Activated T-helper 17 cell treated with anti-CD3 and anti-CD28 coated beads, Interleukin-2, amount 50 U/mL, for 72 hours (primary cell): Measurements from ENCODE around the gene SERPINH1. TPM values are rescaled to one million over a fixed set of nuclear protein-coding genes. Genes with fewer than 3 reads are reported as not detected.
A peak's percentile ranks its signal among the peaks of the same experiment; 100 is the strongest.

Source experiments
- ATAC-seq: fragments of 150-1000 bp; cut with Tn5 transposase; replicated peaks from 2 replicates; pipeline ENCODE4 v1.10.0; 2021; ENCODE audit warnings: mild to moderate bottlenecking, moderate library complexity
- H3K27ac Mint-ChIP-seq: one replicate; pipeline ENCODE4 v1.8.0; 2022; ENCODE audit warnings: mixed read lengths
- H3K27me3 Mint-ChIP-seq: one replicate; pipeline ENCODE4 v1.8.0; 2022; ENCODE audit warnings: mixed read lengths
- H3K36me3 Mint-ChIP-seq: one replicate; pipeline ENCODE4 v1.8.0; 2022; ENCODE audit warnings: low read depth, mild to moderate bottlenecking, mixed read lengths
- H3K4me1 Mint-ChIP-seq: one replicate; pipeline ENCODE4 v1.8.0; 2022; ENCODE audit warnings: mixed read lengths
- H3K4me3 Mint-ChIP-seq: one replicate; pipeline ENCODE4 v1.8.0; 2022; ENCODE audit warnings: mild to moderate bottlenecking, mixed read lengths
- H3K9me3 Mint-ChIP-seq: one replicate; pipeline ENCODE4 v1.8.0; 2022; ENCODE audit warnings: mixed read lengths
- total RNA-seq, 2 donors: library from RNA; stranded (reverse); gene quantifications; one replicate each; pipeline ENCODE4 v1.2.3, GENCODE V29; 2022

The SERPINH1 gene
- total RNA-seq, result 10 to 100 TPM in 1 of 2 donors, 1 to 10 TPM in 1; 8.8 to 10.2 TPM

DNA sequence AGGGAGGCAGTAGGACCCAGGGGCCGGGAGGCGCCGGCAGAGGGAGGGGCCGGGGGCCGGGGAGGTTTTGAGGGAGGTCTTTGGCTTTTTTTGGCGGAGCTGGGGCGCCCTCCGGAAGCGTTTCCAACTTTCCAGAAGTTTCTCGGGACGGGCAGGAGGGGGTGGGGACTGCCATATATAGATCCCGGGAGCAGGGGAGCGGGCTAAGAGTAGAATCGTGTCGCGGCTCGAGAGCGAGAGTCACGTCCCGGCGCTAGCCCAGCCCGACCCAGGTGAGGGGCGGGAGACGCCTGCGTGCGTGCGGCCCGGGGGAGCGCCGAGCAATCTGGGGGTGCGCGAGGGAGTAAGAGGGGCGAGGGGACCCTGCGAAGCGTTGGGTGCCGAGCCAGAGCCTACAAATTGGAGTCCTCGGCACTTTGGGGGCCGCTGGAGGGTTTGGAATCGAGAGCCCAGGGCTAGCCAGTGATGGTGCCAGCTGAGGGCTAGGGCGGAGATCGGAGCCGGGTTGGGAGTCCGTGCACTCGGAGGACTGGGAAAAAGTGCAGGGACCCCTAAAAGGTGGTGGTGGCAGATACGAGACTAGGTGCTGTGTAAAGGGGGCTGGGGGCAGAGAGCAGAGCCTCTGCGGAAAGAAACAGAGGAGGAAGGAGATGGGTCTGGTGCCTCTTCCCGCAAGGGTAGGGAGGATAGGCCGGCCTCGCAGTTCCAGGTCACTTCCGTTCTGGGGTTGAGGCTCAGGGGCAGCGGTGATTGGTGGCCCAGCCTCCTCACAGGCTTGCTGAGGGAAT, at the start of gene SERPINH1:
TSS of gene SERPINH1 (plus strand) at position 206 of the 788 bp plus-strand sequence. CDS start 4,097 bp downstream, outside the sequence.
- Mint-ChIP-seq H3K4me3 (peak within 1 kb of the TSS; percentile 92), H3K9me3 (no peaks in the 10 kb centered on the region), H3K4me1 (no peaks in the 10 kb centered on the region), H3K36me3 (no peaks in the 10 kb centered on the region), H3K27ac (peak within 1 kb of the TSS; percentile 97), H3K27me3 (no peaks in the 10 kb centered on the region)
- peak; percentile 98 for ATAC-seq

DNA sequence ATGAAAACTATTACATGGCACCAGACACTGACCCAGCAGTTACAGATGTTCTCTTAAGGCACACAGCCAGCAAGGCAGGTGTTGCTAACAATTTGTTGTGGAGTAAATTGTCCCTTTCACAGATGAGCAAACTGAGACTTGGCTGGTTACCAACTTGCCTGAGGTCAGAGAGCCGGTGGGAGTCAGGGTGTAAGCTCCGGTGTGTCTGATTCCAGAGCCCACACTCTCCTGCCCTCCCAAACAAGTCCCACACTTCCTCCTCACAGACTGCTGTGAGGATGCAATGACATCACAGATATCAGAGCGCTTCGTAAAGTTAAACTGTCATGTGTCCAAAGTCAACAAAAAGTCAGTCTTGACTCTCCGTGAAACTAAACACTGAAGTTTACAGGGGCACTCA, 48.8 kb upstream of the SERPINH1 start:
- no peak overlapping the region for H3K27ac Mint-ChIP-seq
- H3K36me3 Mint-ChIP-seq, result no peaks in the 10 kb centered on the region
- ATAC-seq, result no peak
- H3K4me1 Mint-ChIP-seq, result peaks cover 22% of the 10 kb centered on the region
- no peaks in the 10 kb centered on the region for H3K9me3 Mint-ChIP-seq
- H3K4me3 Mint-ChIP-seq, result no peak overlapping the region
- H3K27me3 Mint-ChIP-seq, result no peaks in the 10 kb centered on the region

- no peak overlapping the region for H3K27ac Mint-ChIP-seq
- H3K36me3 Mint-ChIP-seq, result no peaks in the 10 kb centered on the region
- ATAC-seq, result no peak
- no peaks in the 10 kb centered on the region for H3K9me3 Mint-ChIP-seq
- H3K4me3 Mint-ChIP-seq, result no peak overlapping the region
- H3K4me1 Mint-ChIP-seq, result peaks cover 18% of the 10 kb centered on the region
- H3K27me3 Mint-ChIP-seq, result no peaks in the 10 kb centered on the region
Measured at GRCh38 chr11:75514596-75514995, 47.5 kb upstream of the SERPINH1 start.

DNA sequence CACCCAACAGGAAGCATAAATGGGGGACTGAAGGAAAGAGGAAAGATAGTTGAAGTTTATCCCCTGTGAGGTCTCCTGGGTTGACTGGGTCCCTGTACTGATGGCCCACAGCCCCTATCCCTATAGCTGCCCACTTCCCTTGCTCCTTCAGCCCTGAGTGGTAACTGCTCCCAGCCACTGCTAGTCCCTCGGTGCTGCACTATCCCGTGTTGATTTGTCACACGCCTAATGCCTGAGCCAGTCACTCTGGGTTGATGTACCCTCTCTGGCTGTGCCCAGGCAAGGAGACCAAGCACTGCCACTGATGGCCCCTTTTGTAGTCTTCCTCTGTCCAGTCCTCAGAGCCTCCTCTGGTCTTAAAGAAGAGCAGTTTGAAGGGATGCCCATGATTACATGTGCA, 45.9 kb upstream of the SERPINH1 start:
- no peaks in the 10 kb centered on the region for H3K27me3 Mint-ChIP-seq
- H3K9me3 Mint-ChIP-seq, result no peaks in the 10 kb centered on the region
- no peak overlapping the region for H3K4me3 Mint-ChIP-seq
- peaks cover 18% of the 10 kb centered on the region for H3K4me1 Mint-ChIP-seq
- ATAC-seq, result no peak
- peak overlapping the region; percentile 8 for H3K27ac Mint-ChIP-seq
- H3K36me3 Mint-ChIP-seq, result no peaks in the 10 kb centered on the region

DNA sequence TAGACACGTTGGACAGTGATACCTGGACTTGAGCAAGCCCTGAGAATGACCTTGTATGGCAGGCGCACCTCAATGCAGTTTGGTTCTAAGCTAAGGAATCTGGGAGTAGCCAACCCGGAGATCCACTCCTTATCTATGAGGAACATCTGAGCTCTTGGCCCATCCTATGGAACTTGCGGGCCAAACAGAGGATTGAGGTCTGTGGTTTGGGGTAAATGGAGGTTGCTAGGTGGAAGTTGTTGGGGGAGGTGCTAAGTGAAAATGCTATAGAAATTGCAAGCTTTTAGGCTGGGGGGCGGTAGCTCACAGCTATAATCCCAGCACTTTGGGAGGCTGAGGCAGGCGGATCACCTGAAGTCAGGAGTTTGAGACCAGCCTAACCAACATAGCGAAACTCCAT, 45.2 kb upstream of the SERPINH1 start:
- Mint-ChIP-seq H3K9me3 (no peaks in the 10 kb centered on the region), H3K4me1 (peaks cover 12% of the 10 kb centered on the region), H3K4me3 (peak overlapping the region; percentile 44), H3K36me3 (no peaks in the 10 kb centered on the region), H3K27ac (peak overlapping the region; percentile 71), H3K27me3 (no peaks in the 10 kb centered on the region)
- ATAC-seq, result no peak

- H3K27ac Mint-ChIP-seq, result no peak overlapping the region
- H3K4me1 Mint-ChIP-seq, result peaks cover 12% of the 10 kb centered on the region
Measured at GRCh38 chr11:75518204-75518549, 43.9 kb upstream of the SERPINH1 start.

GRCh38 chr11:75518771-75519653, 43.0 kb upstream of the SERPINH1 start:
- H3K27ac Mint-ChIP-seq, result peak overlapping the region; percentile 30
- no peak for ATAC-seq
- H3K4me1 Mint-ChIP-seq, result peaks cover 20% of the 10 kb centered on the region
- H3K36me3 Mint-ChIP-seq, result no peaks in the 10 kb centered on the region
- H3K4me3 Mint-ChIP-seq, result no peak overlapping the region
- H3K9me3 Mint-ChIP-seq, result no peaks in the 10 kb centered on the region
- H3K27me3 Mint-ChIP-seq, result no peaks in the 10 kb centered on the region

More at GRCh38 chr11:75518204-75518549, 43.9 kb upstream of the SERPINH1 start:
- Mint-ChIP-seq H3K4me3 (no peak overlapping the region), H3K9me3 (no peaks in the 10 kb centered on the region), H3K36me3 (no peaks in the 10 kb centered on the region), H3K27me3 (no peaks in the 10 kb centered on the region)
- no peak for ATAC-seq

DNA sequence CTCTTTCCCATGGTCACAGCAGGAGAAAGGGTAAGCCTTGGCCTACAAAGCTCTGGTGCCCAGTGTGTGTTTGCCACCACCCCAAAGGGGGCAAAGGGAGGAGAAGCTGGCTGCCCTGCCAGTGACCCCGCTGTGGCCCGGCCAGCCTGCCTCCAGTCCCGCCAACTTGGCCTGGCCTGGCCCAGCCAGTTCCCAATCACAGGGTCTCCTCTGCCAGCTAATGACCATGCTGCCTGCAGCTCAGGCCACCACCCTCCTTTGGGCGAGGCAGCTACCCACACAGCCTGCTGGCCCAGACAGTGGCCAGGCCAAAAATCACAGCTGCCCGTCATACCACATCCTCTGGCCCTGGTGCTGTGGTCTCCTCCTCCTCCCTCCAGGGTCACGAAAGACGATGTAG, 41.4 kb upstream of the SERPINH1 start:
- H3K27me3 Mint-ChIP-seq, result no peaks in the 10 kb centered on the region
- peaks cover 25% of the 10 kb centered on the region for H3K4me1 Mint-ChIP-seq
- H3K4me3 Mint-ChIP-seq, result no peak overlapping the region
- ATAC-seq, result no peak
- H3K27ac Mint-ChIP-seq, result no peak overlapping the region
- H3K36me3 Mint-ChIP-seq, result no peaks in the 10 kb centered on the region
- no peaks in the 10 kb centered on the region for H3K9me3 Mint-ChIP-seq

DNA sequence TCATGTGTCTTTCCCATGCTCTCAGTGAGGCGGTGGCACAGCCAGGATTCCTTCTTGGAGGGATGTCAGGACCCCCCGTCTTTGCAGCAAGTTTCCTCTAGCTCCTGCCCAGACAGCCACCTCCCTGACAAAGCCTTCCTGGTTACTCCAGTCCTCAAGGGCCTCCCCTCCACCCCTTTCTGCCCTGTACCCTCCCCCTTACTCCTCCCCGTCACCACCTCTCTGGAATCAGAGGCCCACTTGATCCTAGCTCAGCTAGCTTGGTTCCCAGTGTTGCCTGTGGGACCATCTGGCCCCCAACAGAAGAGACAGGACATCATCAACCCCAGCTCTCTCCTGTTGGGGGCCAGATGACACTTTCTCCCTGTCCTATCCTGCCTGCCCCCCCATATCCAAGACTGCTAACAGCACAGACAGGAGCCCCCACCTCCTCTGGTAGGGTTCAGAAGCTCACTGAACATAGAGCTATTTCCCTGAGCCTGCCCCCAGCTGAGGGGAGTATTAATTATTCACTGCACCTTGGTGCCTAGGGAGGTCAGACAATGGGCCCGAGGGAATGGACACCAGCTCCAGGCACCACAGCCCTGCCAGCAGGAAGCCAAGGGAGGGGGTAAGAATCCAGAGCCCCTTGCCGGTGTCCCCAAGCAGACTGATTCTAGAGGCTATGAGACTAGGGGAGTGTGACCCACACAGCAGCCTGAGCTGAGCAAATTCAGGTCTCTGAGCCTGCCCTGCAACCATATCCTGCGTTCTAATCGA, 39.6 kb upstream of the SERPINH1 start:
- ATAC-seq, result no peak
- peak overlapping the region; percentile 10 for H3K27ac Mint-ChIP-seq
- no peak overlapping the region for H3K4me3 Mint-ChIP-seq
- peaks cover 18% of the 10 kb centered on the region for H3K4me1 Mint-ChIP-seq
- H3K36me3 Mint-ChIP-seq, result no peaks in the 10 kb centered on the region
- H3K27me3 Mint-ChIP-seq, result no peaks in the 10 kb centered on the region
- no peaks in the 10 kb centered on the region for H3K9me3 Mint-ChIP-seq

DNA sequence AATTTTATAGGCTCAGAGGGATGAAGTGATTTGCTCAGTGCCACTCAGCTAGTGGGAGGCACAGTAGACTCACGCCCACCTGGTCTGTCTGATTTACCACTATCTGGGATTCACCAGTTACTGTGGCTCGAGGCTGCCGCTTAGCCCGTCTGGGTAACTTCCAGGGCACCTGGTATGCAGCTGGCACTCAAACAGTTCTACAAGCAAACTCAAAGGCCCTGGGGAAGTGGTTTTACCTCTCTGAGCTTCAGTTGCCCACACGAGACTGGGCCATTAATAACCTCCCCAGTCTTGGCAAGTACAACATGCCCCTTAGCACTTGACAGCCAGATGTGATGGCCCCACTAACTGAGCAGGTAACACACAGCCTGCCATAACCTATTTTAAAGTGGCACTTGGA, 38.9 kb upstream of the SERPINH1 start:
- ATAC-seq, result no peak
- H3K36me3 Mint-ChIP-seq, result no peaks in the 10 kb centered on the region
- peaks cover 13% of the 10 kb centered on the region for H3K4me1 Mint-ChIP-seq
- no peak overlapping the region for H3K27ac Mint-ChIP-seq
- no peaks in the 10 kb centered on the region for H3K27me3 Mint-ChIP-seq
- no peaks in the 10 kb centered on the region for H3K9me3 Mint-ChIP-seq
- H3K4me3 Mint-ChIP-seq, result peak overlapping the region; percentile 80

DNA sequence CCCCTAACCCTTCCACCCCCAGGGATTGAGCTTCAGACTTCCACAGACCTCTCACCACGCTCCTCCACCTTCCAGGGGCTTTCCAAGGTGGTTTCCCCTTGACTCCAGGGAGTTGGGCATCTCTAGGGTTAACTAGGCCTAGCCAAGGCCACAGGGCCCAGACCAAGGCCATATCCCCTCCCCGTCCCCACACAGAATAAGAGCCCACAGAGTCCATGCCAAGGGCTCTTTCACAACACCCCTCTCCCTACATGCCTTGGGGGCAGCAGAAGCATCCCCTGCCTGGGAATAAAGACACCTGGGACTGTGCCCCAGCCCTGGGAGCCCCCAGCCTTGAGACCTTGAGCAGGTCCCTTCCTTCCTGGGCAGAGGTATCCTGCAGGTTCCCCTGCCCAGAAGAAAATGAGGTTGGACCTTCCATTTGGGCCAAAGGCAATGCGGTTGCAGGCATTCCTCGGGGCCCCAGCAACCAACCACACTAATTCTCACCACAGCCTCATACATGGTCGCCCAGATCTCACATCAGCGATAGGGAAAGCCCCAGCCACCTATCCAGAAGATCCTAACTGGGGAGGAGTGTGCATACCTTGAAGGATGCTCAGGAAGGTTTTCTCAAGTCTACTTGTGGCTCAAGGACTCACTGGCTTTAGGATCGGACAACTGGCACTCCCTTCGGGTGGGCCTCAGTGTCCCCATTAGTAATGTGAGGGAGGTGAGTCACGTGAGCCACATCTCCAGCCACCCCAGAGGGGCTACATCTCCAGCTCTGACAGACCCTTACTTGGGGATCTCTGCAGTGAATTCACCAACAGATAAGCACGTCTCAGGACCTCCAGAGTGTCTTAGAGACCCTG, 38.0 kb upstream of the SERPINH1 start:
- peak overlapping the region; percentile 44 for H3K27ac Mint-ChIP-seq
- H3K4me3 Mint-ChIP-seq, result peak overlapping the region; percentile 80
- ATAC-seq, result no peak
- no peaks in the 10 kb centered on the region for H3K27me3 Mint-ChIP-seq
- H3K9me3 Mint-ChIP-seq, result no peaks in the 10 kb centered on the region
- H3K4me1 Mint-ChIP-seq, result peaks cover 13% of the 10 kb centered on the region
- H3K36me3 Mint-ChIP-seq, result no peaks in the 10 kb centered on the region

- no peaks in the 10 kb centered on the region for H3K36me3 Mint-ChIP-seq
- peak overlapping the region; percentile 80 for H3K4me3 Mint-ChIP-seq
- ATAC-seq, result no peak
- H3K27me3 Mint-ChIP-seq, result no peaks in the 10 kb centered on the region
- H3K9me3 Mint-ChIP-seq, result no peaks in the 10 kb centered on the region
- peaks cover 13% of the 10 kb centered on the region for H3K4me1 Mint-ChIP-seq
- peak overlapping the region; percentile 44 for H3K27ac Mint-ChIP-seq
Measured at GRCh38 chr11:75524665-75525432, 37.2 kb upstream of the SERPINH1 start.
